Activated CD4-positive, CD25-positive, alpha-beta regulatory T cell treated with anti-CD3 and anti-CD28 coated beads, Interleukin-2, amount 50 U/mL, for 16 hours (primary cell): ENCODE data around the gene LILRA6.
"Not testable (repeated sequence)": the region's sequence is repeated elsewhere in the genome, so short reads cannot be mapped to it uniquely, and the experiment has no call there.

Source experiments
- DNase-seq: peaks from one replicate; pipeline ENCODE4 v3.0.0-alpha.2; 2020; ENCODE audit warnings: low read depth, low spot score

Gene LILRA6

GRCh38 chr19:54266133-54266532, 23.5 kb upstream of the LILRA6 start:
- peak; percentile 44 for DNase-seq

GRCh38 chr19:54262470-54262869, 19.9 kb upstream of the LILRA6 start:
- no peak for DNase-seq

- no peak for DNase-seq
These were observed 19.5 kb upstream of the LILRA6 start for GRCh38 chr19:54262066-54262465.

GRCh38 chr19:54257116-54257480, 14.5 kb upstream of the LILRA6 start, which contains the start of gene LILRB5:
Gene LILRB5, minus strand, starts transcription at chr19:54257273. Its CDS starts 80 bp downstream, at chr19:54257193.
- DNase-seq, result no peak

GRCh38 chr19:54256250-54257115, 13.9 kb upstream of the LILRA6 start:
- no peak for DNase-seq

GRCh38 chr19:54255105-54255775, 12.7 kb upstream of the LILRA6 start:
- no peak for DNase-seq

- DNase-seq, result no peak
These were observed 11.8 kb upstream of the LILRA6 start for GRCh38 chr19:54254195-54254906.

GRCh38 chr19:54253331-54254194, 11.0 kb upstream of the LILRA6 start:
- DNase-seq, result no peak

GRCh38 chr19:54252845-54253244, 10.3 kb upstream of the LILRA6 start:
- no peak for DNase-seq

- no peak for DNase-seq
These were observed 9.7 kb upstream of the LILRA6 start for GRCh38 chr19:54252243-54252642.

- DNase-seq, result no peak
These were observed 5.5 kb upstream of the LILRA6 start for GRCh38 chr19:54248016-54248601.

- DNase-seq, result no peak
These were observed 4.7 kb upstream of the LILRA6 start for GRCh38 chr19:54247106-54247930.

GRCh38 chr19:54245936-54246335, 3.3 kb upstream of the LILRA6 start:
- no peak for DNase-seq

GRCh38 chr19:54243809-54244208, 1.2 kb upstream of the LILRA6 start:
- not testable (repeated sequence) for DNase-seq

GRCh38 chr19:54242234-54242633, 356 bp downstream of the LILRA6 start:
- not testable (repeated sequence) for DNase-seq

GRCh38 chr19:54240372-54241336, 1.9 kb downstream of the LILRA6 start:
- DNase-seq, result not testable (repeated sequence)

- not testable (repeated sequence) for DNase-seq
These were observed 2.9 kb downstream of the LILRA6 start for GRCh38 chr19:54239491-54240371.

GRCh38 chr19:54233941-54234340, 8.6 kb downstream of the LILRA6 start:
- no peak for DNase-seq
